ENCODE results near the gene MINDY4B. TPM values are rescaled to one million over a fixed set of nuclear protein-coding genes. Genes with fewer than 3 reads are reported as not detected.
A peak's percentile ranks its signal among the peaks of the same experiment; 100 is the strongest.

The MINDY4B gene
- total RNA-seq, 1 experiment from 2014 or later: not detected

GRCh38 chr3:150844484-150844883, 60.8 kb downstream of the MINDY4B start:
- no peak for DNase-seq (ENCODE audit: low read depth)

- DNase-seq (ENCODE audit: low read depth): no peak
Observed at GRCh38 chr3:150843241-150843640, 62.0 kb downstream of the MINDY4B start.

- no peak for DNase-seq (ENCODE audit: low read depth)
Observed at GRCh38 chr3:150840802-150841515, 64.3 kb downstream of the MINDY4B start.

- no peak for DNase-seq (ENCODE audit: low read depth)
Observed at GRCh38 chr3:150830745-150831144, 74.5 kb downstream of the MINDY4B start.

GRCh38 chr3:150830094-150830681, 75.1 kb downstream of the MINDY4B start:
- peak; percentile 7 for DNase-seq (ENCODE audit: low read depth)

GRCh38 chr3:150829408-150829807, 75.8 kb downstream of the MINDY4B start:
- no peak for DNase-seq (ENCODE audit: low read depth)

GRCh38 chr3:150828997-150829396, 76.2 kb downstream of the MINDY4B start:
- no peak for DNase-seq (ENCODE audit: low read depth)

- DNase-seq (ENCODE audit: low read depth): no peak
Observed at GRCh38 chr3:150828261-150828660, 77.0 kb downstream of the MINDY4B start.

- DNase-seq (ENCODE audit: low read depth): no peak
Observed at GRCh38 chr3:150826466-150827282, 78.6 kb downstream of the MINDY4B start.

- no peak for DNase-seq (ENCODE audit: low read depth)
Observed at GRCh38 chr3:150825916-150826377, 79.3 kb downstream of the MINDY4B start.

GRCh38 chr3:150825192-150825915, 79.9 kb downstream of the MINDY4B start:
- DNase-seq (ENCODE audit: low read depth): no peak

GRCh38 chr3:150823277-150823676, 82.0 kb downstream of the MINDY4B start:
- DNase-seq (ENCODE audit: low read depth): no peak

- DNase-seq (ENCODE audit: low read depth): no peak
Observed at GRCh38 chr3:150822636-150823035, 82.6 kb downstream of the MINDY4B start.

Other genes starting within 250 kb of the MINDY4B start
- gene ERICH6, start 201.5 kb downstream of the MINDY4B start, total RNA-seq (2014; rRNA removed; shearing (Covaris generic)): not detected in 2 replicates
- gene SIAH2, start 142.3 kb downstream of the MINDY4B start, total RNA-seq (2014; rRNA removed; shearing (Covaris generic)): 21.9 and 26.7 TPM in 2 replicates
- not detected in 2 replicates for gene CLRN1, start 67.3 kb upstream of the MINDY4B start, total RNA-seq (2014; rRNA removed; shearing (Covaris generic))
- gene MED12L, start 180.2 kb upstream of the MINDY4B start, total RNA-seq (2014; rRNA removed; shearing (Covaris generic)): 0.10 and 0.12 TPM in 2 replicates